HCT116 (cell line): ENCODE data around the gene KDM5A.

ENCODE experiments used
- CEBPB ChIP-seq: IDR thresholded peaks from 2 replicates; pipeline ENCODE4 v1.6.1; 2012; ENCODE audit warnings: low read depth
- CTCF ChIP-seq, 3 experiments: fragments of 200-600 bp in 1 of 3; sonication (generic) in 1 of 3; IDR thresholded peaks in 2 of 3; conservative IDR thresholded peaks in 1 of 3; 2 replicates each; pipeline ENCODE4 v1.5.1; 2012 to 2017; ENCODE audit warnings: low read depth in 2 of 3, low read length in 2 of 3, antibody characterized with exemption in 1 of 3, borderline replicate concordance in 1 of 3, control low read depth in 1 of 3, mild to moderate bottlenecking in 1 of 3, mixed read lengths in 1 of 3, mixed run types in 1 of 3, moderate library complexity in 1 of 3; ENCODE audit not compliant: insufficient read depth in 1 of 3
- EZH2phosphoT487 ChIP-seq: fragments of 200-600 bp; IDR thresholded peaks from 2 replicates; pipeline ENCODE4 v1.6.1; 2018; ENCODE audit warnings: antibody characterized with exemption, borderline replicate concordance
- REST ChIP-seq: IDR thresholded peaks from 2 replicates; pipeline ENCODE4 v1.6.1; 2012; ENCODE audit warnings: low read depth
- SP1 ChIP-seq: IDR thresholded peaks from 2 replicates; pipeline ENCODE4 v1.6.1; 2012; ENCODE audit warnings: low read depth
- YY1 ChIP-seq: IDR thresholded peaks from 2 replicates; pipeline ENCODE4 v1.6.1; 2011; ENCODE audit warnings: low read length, low read depth, moderate library complexity, mild to moderate bottlenecking; ENCODE audit not compliant: insufficient replicate concordance; ENCODE audit errors: extremely low read depth

- no peak for TF ChIP-seq REST
- TF ChIP-seq YY1: no peak
- no peak for TF ChIP-seq SP1
- TF ChIP-seq CEBPB: no peak
- no peak for TF ChIP-seq CTCF (IDR thresholded peaks at IDR 0.05 in 2 of 3, conservative IDR thresholded peaks at IDR 0.05 in 1 of 3; ENCODE audit: borderline replicate concordance in 1 of 3, insufficient read depth in 1 of 3, low read depth in 2 of 3, low read length in 2 of 3)
- no peak for TF ChIP-seq EZH2phosphoT487
Observed at GRCh38 chr12:272942-273341, 116.2 kb downstream of the KDM5A start.
